Spleen (tissue), 7 donors: ENCODE data around the gene LTN1.

Experiments used
- POLR2A ChIP-seq, 3 donors: fragments of 450-650 bp; IDR thresholded peaks; one replicate each; pipeline ENCODE4 v1.5.1; 2017; ENCODE audit warnings: antibody characterized with exemption in 3 of 3, mild to moderate bottlenecking in 1 of 3
- TF ChIP-seq, protein P1 (sequence below), 11 experiments: fragments of 200-600 bp in 7 of 11; fragments of 450-650 bp in 4 of 11; sonication (generic) in 4 of 11; IDR thresholded peaks in 8 of 11; conservative IDR thresholded peaks in 3 of 11; 1 replicate in 7 of 11; 2 replicates in 4 of 11; pipeline versions ENCODE4 v1.4.0 to v1.8.0; 2016 to 2021; ENCODE audit warnings: antibody characterized with exemption in 11 of 11, inconsistent platforms in 4 of 11, mild to moderate bottlenecking in 1 of 11
- donor health status: DM: no; HTN: no; CAD: no; lungs with moderate emphysema.
- donor health status: DM: no; HTN: no; CAD: no.
- donor health status: DM: no; HTN: no; CAD: no.

DNA sequence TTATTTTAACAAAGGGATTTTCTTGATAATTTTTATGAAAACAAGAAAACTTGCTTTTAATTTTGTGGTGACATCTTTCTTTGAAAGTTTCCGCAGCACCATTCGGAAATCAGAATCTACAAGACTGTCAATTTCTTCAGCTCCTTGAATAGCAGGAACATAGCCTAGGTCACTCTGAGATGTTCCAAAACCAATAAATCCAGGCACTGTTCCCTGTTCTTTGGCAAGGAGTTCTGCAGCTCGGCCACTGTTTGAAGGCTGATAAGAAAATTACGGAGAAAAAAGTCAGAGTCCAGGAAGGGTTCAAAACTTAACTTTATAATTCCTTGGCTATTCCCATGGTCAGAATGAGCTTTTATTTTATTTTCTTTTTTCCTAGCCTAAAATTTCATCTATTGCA is 6.0 kb downstream of the LTN1 start:
- TF ChIP-seq, protein P1, sequence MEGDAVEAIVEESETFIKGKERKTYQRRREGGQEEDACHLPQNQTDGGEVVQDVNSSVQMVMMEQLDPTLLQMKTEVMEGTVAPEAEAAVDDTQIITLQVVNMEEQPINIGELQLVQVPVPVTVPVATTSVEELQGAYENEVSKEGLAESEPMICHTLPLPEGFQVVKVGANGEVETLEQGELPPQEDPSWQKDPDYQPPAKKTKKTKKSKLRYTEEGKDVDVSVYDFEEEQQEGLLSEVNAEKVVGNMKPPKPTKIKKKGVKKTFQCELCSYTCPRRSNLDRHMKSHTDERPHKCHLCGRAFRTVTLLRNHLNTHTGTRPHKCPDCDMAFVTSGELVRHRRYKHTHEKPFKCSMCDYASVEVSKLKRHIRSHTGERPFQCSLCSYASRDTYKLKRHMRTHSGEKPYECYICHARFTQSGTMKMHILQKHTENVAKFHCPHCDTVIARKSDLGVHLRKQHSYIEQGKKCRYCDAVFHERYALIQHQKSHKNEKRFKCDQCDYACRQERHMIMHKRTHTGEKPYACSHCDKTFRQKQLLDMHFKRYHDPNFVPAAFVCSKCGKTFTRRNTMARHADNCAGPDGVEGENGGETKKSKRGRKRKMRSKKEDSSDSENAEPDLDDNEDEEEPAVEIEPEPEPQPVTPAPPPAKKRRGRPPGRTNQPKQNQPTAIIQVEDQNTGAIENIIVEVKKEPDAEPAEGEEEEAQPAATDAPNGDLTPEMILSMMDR (IDR thresholded peaks at IDR 0.05 in 8 of 11, conservative IDR thresholded peaks at IDR 0.05 in 3 of 11) = no peak
- no peak for TF ChIP-seq POLR2A (IDR thresholded peaks at IDR 0.05)
